Smooth muscle cell (in vitro differentiated cells): ENCODE measurements around the gene SCARF2. TPM values are rescaled to one million over a fixed set of nuclear protein-coding genes. Genes with fewer than 3 reads are reported as not detected.
"Not testable (repeated sequence)": the region's sequence is repeated elsewhere in the genome, so short reads cannot be mapped to it uniquely, and the experiment has no call there.

ENCODE experiments used
- DNase-seq: peaks from one replicate; lab custom pipeline; 2025; ENCODE audit not compliant: unreplicated experiment; lab: John Stamatoyannopoulos, UW
- H2AFZ ChIP-seq: fragments of 200-600 bp; sonication (generic); 2 replicates; pipeline ENCODE4 v1.6.0; 2016; ENCODE audit warnings: antibody characterized with exemption, low read depth, mild to moderate bottlenecking
- H3F3A ChIP-seq: fragments of 200-600 bp; sonication (generic); 2 replicates; pipeline ENCODE4 v1.6.0; 2017; ENCODE audit warnings: antibody characterized with exemption, low read depth
- H3K27ac ChIP-seq: fragments of 200-600 bp; sonication (generic); 2 replicates; pipeline ENCODE4 v1.5.1; 2016; ENCODE audit warnings: low read depth, mild to moderate bottlenecking
- H3K27me3 ChIP-seq: fragments of 200-600 bp; sonication (generic); 2 replicates; pipeline ENCODE4 v1.6.1; 2016; ENCODE audit warnings: low read depth, mild to moderate bottlenecking
- H3K36me3 ChIP-seq: fragments of 200-600 bp; sonication (generic); 2 replicates; pipeline ENCODE4 v1.5.1; 2016; ENCODE audit warnings: low read depth
- H3K4me1 ChIP-seq: fragments of 200-600 bp; sonication (generic); 2 replicates; pipeline ENCODE4 v1.5.1; 2016; ENCODE audit warnings: low read depth
- H3K4me2 ChIP-seq: fragments of 200-600 bp; sonication (generic); 2 replicates; pipeline ENCODE4 v1.6.0; 2016; ENCODE audit warnings: mild to moderate bottlenecking
- H3K4me3 ChIP-seq: fragments of 200-600 bp; sonication (generic); 2 replicates; pipeline ENCODE4 v1.5.1; 2016; ENCODE audit warnings: mild to moderate bottlenecking
- H3K79me2 ChIP-seq: fragments of 200-600 bp; sonication (generic); 2 replicates; pipeline ENCODE4 v1.6.0; 2016; ENCODE audit warnings: low read depth, mild to moderate bottlenecking
- H3K9ac ChIP-seq: fragments of 200-600 bp; sonication (generic); 2 replicates; pipeline ENCODE4 v1.6.0; 2016; ENCODE audit warnings: low read depth
- H3K9me3 ChIP-seq: fragments of 200-600 bp; sonication (generic); replicated peaks from 2 replicates; pipeline ENCODE4 v1.5.1; 2016; ENCODE audit warnings: low read depth
- H4K20me1 ChIP-seq: fragments of 200-600 bp; sonication (generic); 2 replicates; pipeline ENCODE4 v1.6.0; 2016; ENCODE audit warnings: low read depth
- CTCF ChIP-seq: fragments of 200-600 bp; sonication (generic); IDR thresholded peaks from 2 replicates; pipeline ENCODE4 v1.5.1; 2017; ENCODE audit warnings: borderline replicate concordance, mild to moderate bottlenecking, antibody characterized with exemption; ENCODE audit not compliant: insufficient read depth, poor library complexity, severe bottlenecking
- WGBS: methylation state at CpG from one replicate; pipeline ENCODE4 v1.1.7; 2016; ENCODE audit warnings: low lambda C conversion rate; 5-methylcytosine and 5-hydroxymethylcytosine counted together
- polyA plus RNA-seq: library from polyadenylated mRNA; unstranded; fragments of >200 nt; fragmentation: Nextera tagmentation; extraction: Ambion mirVana; gene quantifications from 2 replicates; pipeline ENCODE4 v1.2.1, GENCODE V29; 2016
- total RNA-seq: library from RNA; depleted of rRNA; stranded (reverse); fragments of >200 nt; gene quantifications from 2 replicates; pipeline ENCODE4 v1.2.3, GENCODE V29; 2014

SCARF2 gene
- total and polyA plus RNA-seq, 2 experiments from 2014 or later, result 30.9 to 89.8 TPM

- Histone ChIP-seq H3F3A (no peaks in the 10 kb centered on the region), H3K36me3 (no peaks in the 10 kb centered on the region), H3K9ac (no peak overlapping the region), H2AFZ (no peak overlapping the region), H3K9me3 (no peaks in the 10 kb centered on the region), H3K27ac (no peak overlapping the region), H3K4me1 (no peaks in the 10 kb centered on the region), H4K20me1 (no peaks in the 10 kb centered on the region), H3K27me3 (no peaks in the 10 kb centered on the region), H3K79me2 (no peaks in the 10 kb centered on the region), H3K4me2 (no peak overlapping the region), H3K4me3 (no peak overlapping the region)
- TF ChIP-seq CTCF, result no peak
- WGBS, result 97% methylated on average over 9 of the region's 9 CpGs
- no peak for DNase-seq
Observed at GRCh38 chr22:20383538-20383937, 54.1 kb downstream of the SCARF2 start.

GRCh38 chr22:20380486-20380885, 57.1 kb downstream of the SCARF2 start:
- H3K9ac ChIP-seq, result no peak overlapping the region
- DNase-seq, result no peak
- no peaks in the 10 kb centered on the region for H3K79me2 ChIP-seq
- no peaks in the 10 kb centered on the region for H3F3A ChIP-seq
- H4K20me1 ChIP-seq, result no peaks in the 10 kb centered on the region
- no peaks in the 10 kb centered on the region for H3K27me3 ChIP-seq
- WGBS, result 35% methylated on average over 1 of the region's 1 CpG
- H3K4me3 ChIP-seq, result no peak overlapping the region
- no peak for TF ChIP-seq CTCF
- H2AFZ ChIP-seq, result no peak overlapping the region
- no peak overlapping the region for H3K27ac ChIP-seq
- no peaks in the 10 kb centered on the region for H3K4me1 ChIP-seq
- H3K36me3 ChIP-seq, result no peaks in the 10 kb centered on the region
- no peak overlapping the region for H3K4me2 ChIP-seq
- no peaks in the 10 kb centered on the region for H3K9me3 ChIP-seq

GRCh38 chr22:20378684-20379083, 58.9 kb downstream of the SCARF2 start:
- H3K27me3 ChIP-seq, H3K9me3 ChIP-seq, H3K4me3 ChIP-seq, H3K36me3 ChIP-seq, H3K4me2 ChIP-seq, H3K9ac ChIP-seq, H3K79me2 ChIP-seq, H3K4me1 ChIP-seq, H3K27ac ChIP-seq, H2AFZ ChIP-seq, H4K20me1 ChIP-seq, DNase-seq, H3F3A ChIP-seq: not testable (repeated sequence)
- 94% methylated on average over 5 of the region's 5 CpGs for WGBS

GRCh38 chr22:20378110-20378509, 59.5 kb downstream of the SCARF2 start:
- no peak for DNase-seq
- no peaks in the 10 kb centered on the region for H4K20me1 ChIP-seq
- no peaks in the 10 kb centered on the region for H3K27me3 ChIP-seq
- H3K9ac ChIP-seq, result no peak overlapping the region
- TF ChIP-seq CTCF, result no peak
- H3K4me1 ChIP-seq, result no peaks in the 10 kb centered on the region
- H3K4me2 ChIP-seq, result no peak overlapping the region
- H3K4me3 ChIP-seq, result no peak overlapping the region
- H3K27ac ChIP-seq, result no peak overlapping the region
- no peaks in the 10 kb centered on the region for H3K79me2 ChIP-seq
- no peak overlapping the region for H2AFZ ChIP-seq
- H3K9me3 ChIP-seq, result no peaks in the 10 kb centered on the region
- 99% methylated on average over 4 of the region's 4 CpGs for WGBS
- no peaks in the 10 kb centered on the region for H3K36me3 ChIP-seq
- H3F3A ChIP-seq, result no peaks in the 10 kb centered on the region

- not testable (repeated sequence) for H4K20me1 ChIP-seq, H3K4me3 ChIP-seq, H3K27me3 ChIP-seq, H2AFZ ChIP-seq, H3K9me3 ChIP-seq, H3K9ac ChIP-seq, H3K4me1 ChIP-seq, H3K79me2 ChIP-seq, DNase-seq, H3K36me3 ChIP-seq, H3F3A ChIP-seq, H3K27ac ChIP-seq, H3K4me2 ChIP-seq
- WGBS, result 97% methylated on average over 11 of the region's 11 CpGs
Observed at GRCh38 chr22:20376983-20377382, 60.6 kb downstream of the SCARF2 start.

- H3F3A ChIP-seq, H3K27me3 ChIP-seq, DNase-seq, H3K4me2 ChIP-seq, H3K36me3 ChIP-seq, H3K4me1 ChIP-seq, H3K79me2 ChIP-seq, H2AFZ ChIP-seq, H4K20me1 ChIP-seq, H3K27ac ChIP-seq, H3K9ac ChIP-seq, H3K9me3 ChIP-seq, H3K4me3 ChIP-seq: not testable (repeated sequence)
- WGBS, result 99% methylated on average over 8 of the region's 8 CpGs
Observed at GRCh38 chr22:20376281-20376680, 61.3 kb downstream of the SCARF2 start.
